SU-DHL-6 (cell line): Measurements from ENCODE around the gene IZUMO2.

Experiments used
- H2AFZ ChIP-seq: fragments of 200-600 bp; sonication (generic); 2 replicates; pipeline ENCODE4 v1.6.1; 2014; ENCODE audit warnings: low read depth, mild to moderate bottlenecking, moderate library complexity, mixed read lengths, antibody characterized with exemption, low read length; ENCODE audit not compliant: severe bottlenecking
- H3F3A ChIP-seq: fragments of 200-600 bp; shearing (Covaris generic); 2 replicates; pipeline ENCODE4 v1.6.0; 2016; ENCODE audit warnings: antibody characterized with exemption, mild to moderate bottlenecking; ENCODE audit not compliant: insufficient read depth
- H3K27ac ChIP-seq: fragments of 200-600 bp; sonication (generic); 2 replicates; pipeline ENCODE4 v1.5.1; 2016; ENCODE audit warnings: low read depth, mild to moderate bottlenecking, low read length, moderate library complexity, mixed read lengths
- H3K27me3 ChIP-seq: fragments of 200-600 bp; sonication (generic), shearing (Covaris generic); 2 replicates; pipeline ENCODE4 v1.6.0; 2014; ENCODE audit warnings: mild to moderate bottlenecking, low read length
- H3K36me3 ChIP-seq: fragments of 200-600 bp; sonication (generic); 2 replicates; pipeline ENCODE4 v1.6.1; 2014; ENCODE audit warnings: mild to moderate bottlenecking, low read length, mixed read lengths
- H3K4me2 ChIP-seq: fragments of 300-600, 200-600 bp; shearing (Covaris generic), sonication (generic); 2 replicates; pipeline ENCODE4 v1.6.0; 2014; ENCODE audit warnings: low read length, low read depth, mild to moderate bottlenecking; ENCODE audit not compliant: poor library complexity, severe bottlenecking
- H3K4me3 ChIP-seq: fragments of 200-600 bp; sonication (generic); 2 replicates; pipeline ENCODE4 v1.5.1; 2014; ENCODE audit warnings: antibody characterized with exemption, low read length, mild to moderate bottlenecking, mixed read lengths; ENCODE audit not compliant: insufficient read depth, poor library complexity, severe bottlenecking
- H3K79me2 ChIP-seq: fragments of 200-600 bp; sonication (generic); 2 replicates; pipeline ENCODE4 v1.6.1; 2014; ENCODE audit warnings: mild to moderate bottlenecking, low read length, moderate library complexity; ENCODE audit not compliant: insufficient read depth
- H3K9ac ChIP-seq: fragments of 200-600 bp; sonication (generic); 2 replicates; pipeline ENCODE4 v1.7.0; 2014; ENCODE audit warnings: mild to moderate bottlenecking, low read length
- H3K9me2 ChIP-seq: fragments of 200-600 bp; sonication (generic); replicated peaks from 2 replicates; pipeline ENCODE4 v1.6.1; 2014; ENCODE audit warnings: low read length; ENCODE audit not compliant: insufficient read depth
- H3K9me3 ChIP-seq: fragments of 200-600 bp; sonication (generic); 2 replicates; pipeline ENCODE4 v1.6.1; 2014; ENCODE audit warnings: low read length, mixed read lengths; ENCODE audit not compliant: insufficient read depth
- H4K20me1 ChIP-seq: fragments of 200-600 bp; sonication (generic); 2 replicates; pipeline ENCODE4 v1.6.1; 2014; ENCODE audit warnings: low read depth, mild to moderate bottlenecking, antibody characterized with exemption, low read length, moderate library complexity, mixed read lengths
- CTCF ChIP-seq: fragments of 200-600 bp; sonication (generic); IDR thresholded peaks from one replicate; pipeline ENCODE4 v1.5.1; 2017; ENCODE audit warnings: antibody characterized with exemption, mild to moderate bottlenecking, low read length, moderate library complexity; ENCODE audit not compliant: insufficient read depth, poor library complexity, severe bottlenecking
- EZH2phosphoT487 ChIP-seq: fragments of 200-600 bp; sonication (generic), shearing (Covaris generic); conservative IDR thresholded peaks from 2 replicates; pipeline ENCODE4 v1.6.1; 2018; ENCODE audit warnings: mild to moderate bottlenecking, antibody characterized with exemption, low read length, moderate library complexity, mixed read lengths

IZUMO2 gene

GRCh38 chr19:50195224-50195623 is 32.1 kb upstream of the IZUMO2 start:
- TF ChIP-seq EZH2phosphoT487 (no peak), CTCF (no peak)

GRCh38 chr19:50192463-50193211 is 29.6 kb upstream of the IZUMO2 start:
- H3K79me2 ChIP-seq: no peaks in the 10 kb centered on the region
- H3K4me3 ChIP-seq: no peak overlapping the region
- H3K4me2 ChIP-seq: no peak overlapping the region
- no peak for TF ChIP-seq CTCF
- no peak for TF ChIP-seq EZH2phosphoT487
- H3K27ac ChIP-seq: no peak overlapping the region
- H2AFZ ChIP-seq: no peak overlapping the region
- no peaks in the 10 kb centered on the region for H3K9me3 ChIP-seq
- no peaks in the 10 kb centered on the region for H3K36me3 ChIP-seq
- no peaks in the 10 kb centered on the region for H3F3A ChIP-seq
- H4K20me1 ChIP-seq: no peaks in the 10 kb centered on the region
- no peaks in the 10 kb centered on the region for H3K9me2 ChIP-seq
- no peaks in the 10 kb centered on the region for H3K27me3 ChIP-seq
- H3K9ac ChIP-seq: no peak overlapping the region

More at GRCh38 chr19:50195224-50195623, 32.1 kb upstream of the IZUMO2 start:
- Histone ChIP-seq H3K27me3 (no peaks in the 10 kb centered on the region), H3K4me2 (no peak overlapping the region), H4K20me1 (no peaks in the 10 kb centered on the region), H3K9me3 (no peaks in the 10 kb centered on the region), H3K9me2 (no peaks in the 10 kb centered on the region), H3F3A (no peaks in the 10 kb centered on the region), H3K79me2 (no peaks in the 10 kb centered on the region), H3K4me3 (no peak overlapping the region), H3K27ac (no peak overlapping the region), H2AFZ (no peak overlapping the region), H3K36me3 (no peaks in the 10 kb centered on the region), H3K9ac (no peak overlapping the region)

GRCh38 chr19:50191216-50191615 is 28.1 kb upstream of the IZUMO2 start:
- Histone ChIP-seq H4K20me1 (no peaks in the 10 kb centered on the region), H3F3A (no peaks in the 10 kb centered on the region), H3K4me2 (no peak overlapping the region), H2AFZ (no peak overlapping the region), H3K9me3 (no peaks in the 10 kb centered on the region), H3K9me2 (no peaks in the 10 kb centered on the region), H3K9ac (no peak overlapping the region), H3K4me3 (no peak overlapping the region), H3K79me2 (no peaks in the 10 kb centered on the region), H3K27me3 (no peaks in the 10 kb centered on the region), H3K36me3 (no peaks in the 10 kb centered on the region), H3K27ac (no peak overlapping the region)
- TF ChIP-seq EZH2phosphoT487 (no peak), CTCF (no peak)
